Mammary epithelial cell (primary cell): ENCODE results near the gene MIER2.

ENCODE experiments used
- CTCF ChIP-seq, 2 donors: IDR thresholded peaks in 1 of 2; conservative IDR thresholded peaks in 1 of 2; 2 replicates each; pipeline ENCODE4 v1.5.1; 2011 to 2012; ENCODE audit warnings: inconsistent platforms in 2 of 2, low read length in 2 of 2, mild to moderate bottlenecking in 2 of 2, control low read depth in 1 of 2, low read depth in 1 of 2; ENCODE audit not compliant: insufficient read depth in 1 of 2; ENCODE audit errors: extremely low read depth in 1 of 2
- EZH2 ChIP-seq: IDR thresholded peaks from 2 replicates; pipeline ENCODE4 v1.6.1; 2012; ENCODE audit warnings: low read length, inconsistent platforms, borderline replicate concordance

GRCh38 chr19:364496-365287, 20.1 kb upstream of the MIER2 start:
- TF ChIP-seq CTCF (conservative IDR thresholded peaks at IDR 0.05 in 1 of 2, IDR thresholded peaks at IDR 0.05 in 1 of 2; ENCODE audit: extremely low read depth in 1 of 2, insufficient read depth in 1 of 2, low read depth in 1 of 2, low read length in 2 of 2) (no peak), EZH2 (no peak)
